Right renal cortex interstitium (tissue), 3 donors: ENCODE results near the gene SEPTIN7. TPM values are rescaled to one million over a fixed set of nuclear protein-coding genes. Genes with fewer than 3 reads are reported as not detected.
"Not testable (repeated sequence)": the region's sequence is repeated elsewhere in the genome, so short reads cannot be mapped to it uniquely, and the experiment has no call there.

Source experiments
- DNase-seq, 3 donors: peaks; one replicate each; pipeline ENCODE4 v3.0.0-alpha.2; 2013; ENCODE audit warnings: low read depth in 3 of 3, low spot score in 2 of 3
- polyA plus RNA-seq, 3 donors: library from polyadenylated mRNA; unstranded; fragments of 120-200 nt; gene quantifications; one replicate each; pipeline ENCODE4 v1.2.1, GENCODE V29; 2013; ENCODE audit not compliant: insufficient read length in 3 of 3

Gene SEPTIN7
- 100 to 1,000 TPM; 451 to 472 (median 468) TPM for polyA plus RNA-seq

- peak; percentile 97 to 98 (median 98) for DNase-seq
These were observed at the start of gene SEPTIN7 for GRCh38 chr7:35800718-35801391. Gene SEPTIN7, plus strand, starts transcription at chr7:35801057. Its CDS starts 153 bp downstream, at chr7:35801210.

GRCh38 chr7:35752742-35753141 is 48.1 kb upstream of the SEPTIN7 start:
- DNase-seq, result no peak

- peak; percentile 69 to 74 (median 74) for DNase-seq
These were observed 46.9 kb upstream of the SEPTIN7 start for GRCh38 chr7:35753761-35754603.

GRCh38 chr7:35754741-35755140 is 46.1 kb upstream of the SEPTIN7 start:
- no peak for DNase-seq

- no peak for DNase-seq
These were observed 45.1 kb upstream of the SEPTIN7 start for GRCh38 chr7:35755711-35756110.

GRCh38 chr7:35756453-35756852 is 44.4 kb upstream of the SEPTIN7 start:
- DNase-seq, result not testable (repeated sequence)

GRCh38 chr7:35757574-35757973 is 43.3 kb upstream of the SEPTIN7 start:
- no peak for DNase-seq

GRCh38 chr7:35758421-35758820 is 42.4 kb upstream of the SEPTIN7 start:
- DNase-seq, result no peak

GRCh38 chr7:35760143-35760745 is 40.6 kb upstream of the SEPTIN7 start:
- no peak for DNase-seq

- DNase-seq, result no peak
These were observed 38.8 kb upstream of the SEPTIN7 start for GRCh38 chr7:35761871-35762677.

GRCh38 chr7:35762781-35763180 is 38.1 kb upstream of the SEPTIN7 start:
- DNase-seq, result no peak

- no peak for DNase-seq
These were observed 32.5 kb upstream of the SEPTIN7 start for GRCh38 chr7:35768346-35768745.

- no peak for DNase-seq
These were observed 29.1 kb upstream of the SEPTIN7 start for GRCh38 chr7:35771776-35772175.

GRCh38 chr7:35773994-35774393 is 26.9 kb upstream of the SEPTIN7 start:
- no peak for DNase-seq

- no peak for DNase-seq
These were observed 24.2 kb upstream of the SEPTIN7 start for GRCh38 chr7:35776686-35777085.

GRCh38 chr7:35777121-35777520 is 23.7 kb upstream of the SEPTIN7 start:
- DNase-seq, result no peak

- DNase-seq, result no peak
These were observed 20.8 kb upstream of the SEPTIN7 start for GRCh38 chr7:35780070-35780469.

- DNase-seq, result no peak
These were observed 19.6 kb upstream of the SEPTIN7 start for GRCh38 chr7:35781200-35781701.

GRCh38 chr7:35781767-35782515 is 18.9 kb upstream of the SEPTIN7 start:
- no peak for DNase-seq

- DNase-seq, result no peak
These were observed 16.5 kb upstream of the SEPTIN7 start for GRCh38 chr7:35784332-35784731.
